ENCODE measurements around the gene IFI35. TPM values are rescaled to one million over a fixed set of nuclear protein-coding genes. Genes with fewer than 3 reads are reported as not detected.

The IFI35 gene
- total RNA-seq, 4 donors from 2014 or later: 21.2 to 36.1 (median 28.8) TPM

- Histone ChIP-seq H3K9me3 (no peaks in the 10 kb centered on the region), H3K27ac (replicated peaks in 1 of 4) (no peak overlapping the region), H3K27me3 (no peaks in the 10 kb centered on the region), H3K4me1 (peaks cover 0 to 6% (median 3%) of the 10 kb centered on the region in 4 donors), H3K36me3 (no peaks in the 10 kb centered on the region), H3K4me3 (no peak overlapping the region)
- TF ChIP-seq EP300 (IDR thresholded peaks at IDR 0.05) (no peak), POLR2A (IDR thresholded peaks at IDR 0.05; ENCODE audit: low read depth) (no peak), POLR2AphosphoS5 (IDR thresholded peaks at IDR 0.05) (no peak)
- TF ChIP-seq, protein P1, sequence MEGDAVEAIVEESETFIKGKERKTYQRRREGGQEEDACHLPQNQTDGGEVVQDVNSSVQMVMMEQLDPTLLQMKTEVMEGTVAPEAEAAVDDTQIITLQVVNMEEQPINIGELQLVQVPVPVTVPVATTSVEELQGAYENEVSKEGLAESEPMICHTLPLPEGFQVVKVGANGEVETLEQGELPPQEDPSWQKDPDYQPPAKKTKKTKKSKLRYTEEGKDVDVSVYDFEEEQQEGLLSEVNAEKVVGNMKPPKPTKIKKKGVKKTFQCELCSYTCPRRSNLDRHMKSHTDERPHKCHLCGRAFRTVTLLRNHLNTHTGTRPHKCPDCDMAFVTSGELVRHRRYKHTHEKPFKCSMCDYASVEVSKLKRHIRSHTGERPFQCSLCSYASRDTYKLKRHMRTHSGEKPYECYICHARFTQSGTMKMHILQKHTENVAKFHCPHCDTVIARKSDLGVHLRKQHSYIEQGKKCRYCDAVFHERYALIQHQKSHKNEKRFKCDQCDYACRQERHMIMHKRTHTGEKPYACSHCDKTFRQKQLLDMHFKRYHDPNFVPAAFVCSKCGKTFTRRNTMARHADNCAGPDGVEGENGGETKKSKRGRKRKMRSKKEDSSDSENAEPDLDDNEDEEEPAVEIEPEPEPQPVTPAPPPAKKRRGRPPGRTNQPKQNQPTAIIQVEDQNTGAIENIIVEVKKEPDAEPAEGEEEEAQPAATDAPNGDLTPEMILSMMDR (IDR thresholded peaks at IDR 0.05): no peak
- 75% methylated on average over 6 of the region's 6 CpGs for WGBS
- no peak for DNase-seq (ENCODE audit: extremely low spot score)
- intact Hi-C loops (cut with DNase I): no loop called here
These were observed 23.7 kb downstream of the IFI35 start for GRCh38 chr17:43030137-43030767.

GRCh38 chr17:43031666-43032065 is 25.1 kb downstream of the IFI35 start:
- Histone ChIP-seq H3K4me3 (no peak overlapping the region), H3K4me1 (no peaks in the 10 kb centered on the region), H3K27me3 (no peaks in the 10 kb centered on the region), H3K27ac (replicated peaks in 1 of 4) (no peak overlapping the region), H3K36me3 (no peaks in the 10 kb centered on the region), H3K9me3 (no peaks in the 10 kb centered on the region)
- DNase-seq (ENCODE audit: extremely low spot score): no peak
- WGBS: 91% methylated on average over 3 of the region's 3 CpGs
- intact Hi-C loops (cut with DNase I): no loop called here
- TF ChIP-seq EP300 (IDR thresholded peaks at IDR 0.05) (no peak), POLR2A (IDR thresholded peaks at IDR 0.05; ENCODE audit: low read depth) (no peak), POLR2AphosphoS5 (IDR thresholded peaks at IDR 0.05) (no peak)
- TF ChIP-seq, protein P1 (IDR thresholded peaks at IDR 0.05): no peak

- no peaks in the 10 kb centered on the region for H3K36me3 ChIP-seq
- TF ChIP-seq POLR2AphosphoS5 (IDR thresholded peaks at IDR 0.05) (no peak), POLR2A (IDR thresholded peaks at IDR 0.05; ENCODE audit: low read depth) (no peak)
- DNase-seq (ENCODE audit: extremely low spot score): no peak
- H3K27ac ChIP-seq (replicated peaks in 1 of 4): no peak overlapping the region
- H3K27me3 ChIP-seq: no peaks in the 10 kb centered on the region
- H3K4me1 ChIP-seq: no peaks in the 10 kb centered on the region
- intact Hi-C loops (cut with DNase I): no loop called here
- no peak overlapping the region for H3K4me3 ChIP-seq
- H3K9me3 ChIP-seq: no peaks in the 10 kb centered on the region
- 52% methylated on average over 8 of the region's 12 CpGs for WGBS
These were observed 27.6 kb downstream of the IFI35 start for GRCh38 chr17:43033948-43034881.

GRCh38 chr17:43034894-43035293 is 28.3 kb downstream of the IFI35 start:
- Histone ChIP-seq H3K27ac (replicated peaks in 1 of 4) (no peak overlapping the region), H3K36me3 (no peaks in the 10 kb centered on the region), H3K27me3 (no peaks in the 10 kb centered on the region), H3K4me1 (no peaks in the 10 kb centered on the region), H3K9me3 (no peaks in the 10 kb centered on the region), H3K4me3 (no peak overlapping the region)
- no peak for DNase-seq (ENCODE audit: extremely low spot score)
- 82% methylated on average over 3 of the region's 3 CpGs for WGBS
- intact Hi-C loops (cut with DNase I): no loop called here
- TF ChIP-seq POLR2AphosphoS5 (IDR thresholded peaks at IDR 0.05) (no peak), POLR2A (IDR thresholded peaks at IDR 0.05; ENCODE audit: low read depth) (no peak), EP300 (IDR thresholded peaks at IDR 0.05) (no peak)
- TF ChIP-seq, protein P1 (IDR thresholded peaks at IDR 0.05): no peak

- Histone ChIP-seq H3K27ac (replicated peaks in 1 of 4) (no peak overlapping the region), H3K4me3 (no peak overlapping the region), H3K4me1 (no peaks in the 10 kb centered on the region), H3K9me3 (no peaks in the 10 kb centered on the region), H3K27me3 (no peaks in the 10 kb centered on the region), H3K36me3 (no peaks in the 10 kb centered on the region)
- TF ChIP-seq, protein P1 (IDR thresholded peaks at IDR 0.05): no peak
- TF ChIP-seq POLR2AphosphoS5 (IDR thresholded peaks at IDR 0.05) (no peak), EP300 (IDR thresholded peaks at IDR 0.05) (no peak), POLR2A (IDR thresholded peaks at IDR 0.05; ENCODE audit: low read depth) (no peak)
- intact Hi-C loops (cut with DNase I): no loop called here
- DNase-seq (ENCODE audit: extremely low spot score): no peak
- 85% methylated on average over 2 of the region's 2 CpGs for WGBS
These were observed 33.1 kb downstream of the IFI35 start for GRCh38 chr17:43039646-43040045.

All from esophagus muscularis mucosa (tissue), 4 donors.